ENCODE measurements around the gene LIFR. TPM values are rescaled to one million over a fixed set of nuclear protein-coding genes. Genes with fewer than 3 reads are reported as not detected.

Gene LIFR
- total and polyA plus RNA-seq, 3 donors from 2014 or later, result 19.7 to 63.9 (median 49.9) TPM

GRCh38 chr5:38466424-38467189 is 89.8 kb downstream of the LIFR start:
- 24 to 53% methylated on average over 24 of the region's 24 CpGs for WGBS, 2 donors
- DNase-seq, result peak; percentile 89
- no peak overlapping the region for H3K4me3 ChIP-seq
- peaks cover 58% of the 10 kb centered on the region for H3K4me1 ChIP-seq
- no peaks in the 10 kb centered on the region for H3K9me3 ChIP-seq
- H3K27me3 ChIP-seq, result no peaks in the 10 kb centered on the region
- H3K27ac ChIP-seq, result peak overlapping the region; percentile 77 to 84
- TF ChIP-seq POLR2A (IDR thresholded peaks at IDR 0.05) (no peak), CTCF (IDR thresholded peaks at IDR 0.05) (no peak)
- intact Hi-C loops (cut with DNase I; ENCODE audit: low total_unique reads), result loop anchor here (10.0 kb wide), 1 partner anchor 88 kb away; the partner anchor contains the start of gene LIFR
- no peaks in the 10 kb centered on the region for H3K36me3 ChIP-seq (ENCODE audit: low read depth, missing control alignments)

GRCh38 chr5:38465702-38466423 is 90.6 kb downstream of the LIFR start:
- Histone ChIP-seq H3K36me3 (ENCODE audit: low read depth, missing control alignments) (no peaks in the 10 kb centered on the region), H3K9me3 (no peaks in the 10 kb centered on the region), H3K27me3 (no peaks in the 10 kb centered on the region), H3K27ac (peak overlapping the region; percentile 77 to 84), H3K4me3 (no peak overlapping the region), H3K4me1 (peaks cover 58% of the 10 kb centered on the region)
- WGBS, 2 donors, result 69 to 70% methylated on average over 8 to 9 of the region's 9 CpGs
- no peak for TF ChIP-seq CTCF (IDR thresholded peaks at IDR 0.05)
- TF ChIP-seq POLR2A (IDR thresholded peaks at IDR 0.05), result no peak
- DNase-seq, result no peak
- intact Hi-C loops (cut with DNase I; ENCODE audit: low total_unique reads), result loop anchor here (10.0 kb wide), 1 partner anchor 89 kb away; the partner anchor contains the start of gene LIFR

- intact Hi-C loops (cut with DNase I; ENCODE audit: low total_unique reads), result loop anchor here (10.0 kb wide), 1 partner anchor 90 kb away; the partner anchor contains the start of gene LIFR
- TF ChIP-seq POLR2A (IDR thresholded peaks at IDR 0.05) (no peak), CTCF (IDR thresholded peaks at IDR 0.05) (no peak)
- 61 to 69% methylated on average over 2 of the region's 2 CpGs for WGBS, 2 donors
- Histone ChIP-seq H3K4me3 (no peak overlapping the region), H3K27ac (no peak overlapping the region), H3K27me3 (no peaks in the 10 kb centered on the region), H3K9me3 (no peaks in the 10 kb centered on the region), H3K36me3 (ENCODE audit: low read depth, missing control alignments) (no peaks in the 10 kb centered on the region), H3K4me1 (peaks cover 58% of the 10 kb centered on the region)
- no peak for DNase-seq
Measured at GRCh38 chr5:38465061-38465460, 91.4 kb downstream of the LIFR start.

GRCh38 chr5:38463634-38464521 is 92.6 kb downstream of the LIFR start:
- Histone ChIP-seq H3K4me3 (no peak overlapping the region), H3K36me3 (ENCODE audit: low read depth, missing control alignments) (no peaks in the 10 kb centered on the region), H3K27me3 (no peaks in the 10 kb centered on the region), H3K27ac (peak overlapping the region in 1 of 2 donors; percentile 77), H3K4me1 (peaks cover 46% of the 10 kb centered on the region), H3K9me3 (no peaks in the 10 kb centered on the region)
- DNase-seq, result peak; percentile 57
- intact Hi-C loops (cut with DNase I; ENCODE audit: low total_unique reads), result loop anchor here (10.0 kb wide), 1 partner anchor 91 kb away; the partner anchor contains the start of gene LIFR
- 41 to 42% methylated on average over 10 of the region's 10 CpGs for WGBS, 2 donors
- TF ChIP-seq POLR2A (IDR thresholded peaks at IDR 0.05) (no peak), CTCF (IDR thresholded peaks at IDR 0.05) (no peak)
